ENCODE measurements around the gene DKK1. TPM values are rescaled to one million over a fixed set of nuclear protein-coding genes. Genes with fewer than 3 reads are reported as not detected.

DKK1 gene
- total RNA-seq, 1 donor from 2014 or later, result 2.5 TPM

DNA sequence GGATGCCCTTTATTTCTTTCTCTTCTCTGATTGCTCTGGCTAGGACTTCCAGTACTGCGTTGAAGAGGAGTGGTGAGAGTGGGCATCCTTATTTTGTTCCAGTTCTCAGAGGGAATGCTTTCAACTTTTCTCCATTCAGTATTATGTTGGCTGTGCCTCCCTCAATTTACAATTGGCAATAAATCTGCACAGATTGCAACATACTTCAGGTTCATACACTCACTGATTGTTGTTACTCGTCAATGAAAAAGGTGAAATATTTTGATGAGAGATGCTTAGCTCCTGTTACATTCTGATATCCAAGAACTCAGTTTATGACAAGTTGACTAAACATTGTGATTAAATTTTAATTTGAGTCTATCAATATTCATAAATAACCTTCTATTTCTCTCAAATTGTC lies 37.9 kb upstream of the DKK1 start:
- Histone ChIP-seq H3K9me3 (no peaks in the 10 kb centered on the region), H3K27ac (no peak overlapping the region), H3K27me3 (ENCODE audit: low read depth) (no peaks in the 10 kb centered on the region), H3K4me3 (no peak overlapping the region), H3K4me1 (no peaks in the 10 kb centered on the region), H3K36me3 (no peaks in the 10 kb centered on the region)
- intact Hi-C loops (cut with DNase I), result no loop called here
- no peak for ATAC-seq
- no peak for DNase-seq
- TF ChIP-seq, protein P1, sequence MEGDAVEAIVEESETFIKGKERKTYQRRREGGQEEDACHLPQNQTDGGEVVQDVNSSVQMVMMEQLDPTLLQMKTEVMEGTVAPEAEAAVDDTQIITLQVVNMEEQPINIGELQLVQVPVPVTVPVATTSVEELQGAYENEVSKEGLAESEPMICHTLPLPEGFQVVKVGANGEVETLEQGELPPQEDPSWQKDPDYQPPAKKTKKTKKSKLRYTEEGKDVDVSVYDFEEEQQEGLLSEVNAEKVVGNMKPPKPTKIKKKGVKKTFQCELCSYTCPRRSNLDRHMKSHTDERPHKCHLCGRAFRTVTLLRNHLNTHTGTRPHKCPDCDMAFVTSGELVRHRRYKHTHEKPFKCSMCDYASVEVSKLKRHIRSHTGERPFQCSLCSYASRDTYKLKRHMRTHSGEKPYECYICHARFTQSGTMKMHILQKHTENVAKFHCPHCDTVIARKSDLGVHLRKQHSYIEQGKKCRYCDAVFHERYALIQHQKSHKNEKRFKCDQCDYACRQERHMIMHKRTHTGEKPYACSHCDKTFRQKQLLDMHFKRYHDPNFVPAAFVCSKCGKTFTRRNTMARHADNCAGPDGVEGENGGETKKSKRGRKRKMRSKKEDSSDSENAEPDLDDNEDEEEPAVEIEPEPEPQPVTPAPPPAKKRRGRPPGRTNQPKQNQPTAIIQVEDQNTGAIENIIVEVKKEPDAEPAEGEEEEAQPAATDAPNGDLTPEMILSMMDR (IDR thresholded peaks at IDR 0.05), result no peak

DNA sequence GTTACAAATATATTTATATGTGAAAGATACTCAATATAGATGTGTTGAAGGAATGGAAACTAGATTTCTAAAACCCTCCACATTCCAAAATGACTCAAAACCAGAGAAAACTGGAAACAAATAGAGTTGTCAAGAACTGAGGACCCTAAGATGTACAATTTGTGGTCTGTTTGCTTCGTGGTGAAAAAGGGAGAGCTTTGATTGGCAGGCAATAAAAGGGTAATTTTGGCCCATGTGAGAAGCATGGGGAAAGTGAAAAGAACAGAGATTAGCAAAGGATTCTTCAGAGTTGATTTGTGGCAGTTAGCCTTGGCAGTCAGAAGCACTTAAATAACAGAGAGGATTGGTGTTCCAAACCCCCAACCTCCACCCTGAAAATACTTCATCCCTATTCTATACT lies 37.1 kb upstream of the DKK1 start:
- H3K36me3 ChIP-seq, result no peaks in the 10 kb centered on the region
- intact Hi-C loops (cut with DNase I), result no loop called here
- no peak for ATAC-seq
- no peak overlapping the region for H3K27ac ChIP-seq
- no peak for DNase-seq
- H3K4me3 ChIP-seq, result no peak overlapping the region
- no peaks in the 10 kb centered on the region for H3K4me1 ChIP-seq
- no peaks in the 10 kb centered on the region for H3K9me3 ChIP-seq
- TF ChIP-seq, protein P1 (IDR thresholded peaks at IDR 0.05), result no peak
- no peaks in the 10 kb centered on the region for H3K27me3 ChIP-seq (ENCODE audit: low read depth)

DNA sequence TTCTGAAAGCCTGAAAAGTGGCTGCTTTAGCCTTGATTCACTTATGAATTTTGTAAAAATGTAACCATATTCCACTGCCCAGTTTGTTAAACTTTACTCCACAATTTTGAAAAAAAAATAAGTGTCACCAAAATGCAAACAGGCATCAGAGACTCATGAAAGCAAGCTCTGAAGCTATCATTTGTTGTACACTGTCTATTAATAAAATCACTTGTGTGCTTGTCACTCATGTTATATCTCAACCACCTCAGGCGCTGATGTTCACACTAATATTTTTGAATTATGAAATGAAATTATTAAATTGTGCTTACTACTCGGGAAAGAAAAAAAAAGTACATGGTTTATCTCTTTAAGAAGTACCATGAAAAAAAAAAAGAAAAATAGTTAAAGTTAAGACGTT lies 34.5 kb upstream of the DKK1 start:
- no peaks in the 10 kb centered on the region for H3K27me3 ChIP-seq (ENCODE audit: low read depth)
- no peak for DNase-seq

DNA sequence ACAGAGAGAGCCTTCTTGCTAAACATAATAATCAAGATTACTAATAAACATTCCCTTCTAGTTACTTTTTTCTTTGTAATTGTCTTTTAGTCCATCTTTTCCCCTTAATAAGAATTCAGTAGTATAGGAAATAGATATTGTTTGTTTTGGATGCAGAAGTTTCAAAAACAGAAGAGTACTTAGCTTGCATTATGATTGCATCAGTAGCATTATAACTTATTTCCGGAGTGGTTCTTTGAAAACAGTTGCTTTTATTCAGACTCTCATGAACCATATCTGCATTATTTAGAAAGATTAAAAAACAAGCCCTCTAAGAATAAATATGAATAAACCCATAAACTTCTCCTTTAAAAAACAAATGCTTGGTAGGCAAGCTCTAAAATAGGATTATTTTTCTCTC lies 34.0 kb upstream of the DKK1 start:
- H3K27me3 ChIP-seq (ENCODE audit: low read depth), result no peaks in the 10 kb centered on the region

More for the DNA sequence above, 34.5 kb upstream of the DKK1 start:
- Histone ChIP-seq H3K4me3 (no peak overlapping the region), H3K27ac (no peak overlapping the region), H3K4me1 (no peaks in the 10 kb centered on the region), H3K36me3 (peaks cover 7% of the 10 kb centered on the region), H3K9me3 (no peaks in the 10 kb centered on the region)
- intact Hi-C loops (cut with DNase I), result no loop called here
- TF ChIP-seq, protein P1 (IDR thresholded peaks at IDR 0.05), result no peak
- no peak for ATAC-seq

DNA sequence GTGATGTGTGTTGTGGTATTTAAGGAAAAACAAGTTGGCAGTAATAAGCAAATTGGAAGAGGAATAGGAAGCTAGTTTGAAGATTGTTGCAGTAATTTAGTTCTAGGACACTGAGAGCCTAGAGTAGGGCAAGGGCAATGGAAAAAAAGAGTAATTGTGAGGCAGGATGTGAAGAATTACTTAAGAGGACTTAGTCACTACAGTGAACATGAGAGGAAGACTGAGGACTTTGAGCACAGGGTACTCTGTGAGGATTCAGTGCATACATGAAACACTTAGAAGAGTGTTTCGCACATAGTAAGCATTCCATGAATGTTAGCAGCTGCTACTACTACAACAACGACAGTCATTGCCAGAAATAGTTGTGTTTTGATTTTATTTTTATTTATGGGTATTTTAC lies 30.9 kb upstream of the DKK1 start:
- Histone ChIP-seq H3K4me1 (no peaks in the 10 kb centered on the region), H3K36me3 (peaks cover 7% of the 10 kb centered on the region), H3K27me3 (ENCODE audit: low read depth) (no peaks in the 10 kb centered on the region), H3K9me3 (no peaks in the 10 kb centered on the region), H3K27ac (no peak overlapping the region), H3K4me3 (no peak overlapping the region)
- no peak for ATAC-seq
- no peak for DNase-seq
- TF ChIP-seq, protein P1 (IDR thresholded peaks at IDR 0.05), result no peak
- intact Hi-C loops (cut with DNase I), result no loop called here

More for the DNA sequence above, 34.0 kb upstream of the DKK1 start:
- intact Hi-C loops (cut with DNase I), result no loop called here
- H3K27ac ChIP-seq, result no peak overlapping the region
- no peak for ATAC-seq
- DNase-seq, result no peak
- H3K4me1 ChIP-seq, result no peaks in the 10 kb centered on the region
- TF ChIP-seq, protein P1 (IDR thresholded peaks at IDR 0.05), result no peak
- no peak overlapping the region for H3K4me3 ChIP-seq
- H3K36me3 ChIP-seq, result peaks cover 7% of the 10 kb centered on the region
- no peaks in the 10 kb centered on the region for H3K9me3 ChIP-seq
